IMR-90 (cell line): ENCODE results near the gene SNX33. TPM values are rescaled to one million over a fixed set of nuclear protein-coding genes. Genes with fewer than 3 reads are reported as not detected.

Experiments used
- ATAC-seq: fragments of 200-7000 bp; cut with Tn5 transposase; 2 replicates; pipeline ENCODE4 v1.9.1; 2020; ENCODE audit warnings: low read depth, mild to moderate bottlenecking, moderate library complexity
- BruUV-seq: library from RNA; stranded (reverse); fragments of 400-500 nt; replicated peaks from 2 replicates; lab custom pipeline; 2021; lab: Mats Ljungman, UMichigan
- CTCF ChIA-PET: fragments of 300-600 bp; formaldehyde crosslinking; extraction: SDS; loops from one replicate; lab custom pipeline; 2021; ENCODE audit warnings: antibody characterized with exemption; lab: Yijun Ruan, JAX
- POLR2A ChIA-PET: fragments of 300-600 bp; sonication (Branson Sonifier 250); formaldehyde crosslinking; loops from one replicate; lab custom pipeline; 2022; ENCODE audit warnings: antibody characterized with exemption; ENCODE audit not compliant: unreplicated experiment; lab: Charles Lee
- DNase-seq: peaks from one replicate; pipeline ENCODE4 v3.0.0; 2013
- H2AFZ ChIP-seq: replicated peaks from 2 replicates; pipeline ENCODE3; 2013; ENCODE audit warnings: low read length, mild to moderate bottlenecking; ENCODE audit not compliant: poor library complexity
- H2AK5ac ChIP-seq: 2 replicates; pipeline ENCODE4 v1.6.1; 2013; ENCODE audit warnings: low read depth, low read length, inconsistent platforms
- H2AK9ac ChIP-seq: replicated peaks from 2 replicates; pipeline ENCODE3; 2013; ENCODE audit warnings: mild to moderate bottlenecking, low read depth, low read length, moderate library complexity; ENCODE audit not compliant: poor library complexity
- H2BK120ac ChIP-seq: 2 replicates; pipeline ENCODE4 v1.6.1; 2013; ENCODE audit warnings: low read depth, low read length, inconsistent platforms
- H2BK15ac ChIP-seq: 3 replicates; pipeline ENCODE4 v1.6.1; 2013; ENCODE audit warnings: low read depth, low read length, inconsistent platforms
- H2BK20ac ChIP-seq: 2 replicates; pipeline ENCODE4 v1.6.1; 2013; ENCODE audit warnings: low read depth, mild to moderate bottlenecking, inconsistent platforms, low read length, moderate library complexity
- H2BK5ac ChIP-seq: 2 replicates; pipeline ENCODE4 v1.6.1; 2013; ENCODE audit warnings: mild to moderate bottlenecking, low read depth, low read length, inconsistent platforms; ENCODE audit not compliant: poor library complexity, severe bottlenecking
- H3K14ac ChIP-seq: replicated peaks from 2 replicates; pipeline ENCODE4 v1.6.1; 2013; ENCODE audit warnings: low read depth, low read length, inconsistent platforms
- H3K18ac ChIP-seq: 2 replicates; pipeline ENCODE4 v1.6.1; 2013; ENCODE audit warnings: low read depth, low read length, control low read depth
- H3K23ac ChIP-seq: 2 replicates; pipeline ENCODE4 v1.6.1; 2013; ENCODE audit warnings: low read depth, low read length, inconsistent platforms
- H3K27ac ChIP-seq: 2 replicates; pipeline ENCODE4 v1.5.1; 2013; ENCODE audit warnings: mild to moderate bottlenecking, control low read depth, low read length; ENCODE audit not compliant: insufficient read depth
- H3K27me3 ChIP-seq: 2 replicates; pipeline ENCODE4 v1.6.1; 2013; ENCODE audit warnings: low read length; ENCODE audit not compliant: control insufficient read depth, insufficient read depth
- H3K36me3 ChIP-seq: 2 replicates; pipeline ENCODE4 v1.6.1; 2013; ENCODE audit warnings: low read length, mixed read lengths; ENCODE audit not compliant: control insufficient read depth, insufficient read depth
- H3K4ac ChIP-seq: 2 replicates; pipeline ENCODE4 v1.6.1; 2013; ENCODE audit warnings: low read depth, low read length, inconsistent platforms
- H3K4me1 ChIP-seq: 2 replicates; pipeline ENCODE4 v1.6.1; 2013; ENCODE audit warnings: low read length, mixed read lengths; ENCODE audit not compliant: control insufficient read depth, insufficient read depth
- H3K4me2 ChIP-seq: 2 replicates; pipeline ENCODE4 v1.6.1; 2013; ENCODE audit warnings: low read depth, mild to moderate bottlenecking, control low read depth, low read length, moderate library complexity
- H3K4me3 ChIP-seq: 2 replicates; pipeline ENCODE4 v1.5.1; 2013; ENCODE audit warnings: low read depth, mild to moderate bottlenecking, control low read depth, low read length, moderate library complexity; ENCODE audit not compliant: insufficient read depth
- H3K56ac ChIP-seq: 2 replicates; pipeline ENCODE4 v1.6.1; 2013; ENCODE audit warnings: low read length, inconsistent platforms; ENCODE audit not compliant: insufficient read depth; ENCODE audit errors: extremely low read depth
- H3K79me1 ChIP-seq, 2 experiments: 2 replicates each; pipeline ENCODE4 v1.6.1; 2013; ENCODE audit warnings: low read length in 2 of 2, inconsistent platforms in 1 of 2, low read depth in 1 of 2
- H3K9ac ChIP-seq: 2 replicates; pipeline ENCODE4 v1.6.1; 2013; ENCODE audit warnings: low read depth, low read length, control low read depth
- H3K9me1 ChIP-seq: 2 replicates; pipeline ENCODE4 v1.6.1; 2013; ENCODE audit warnings: low read length, inconsistent platforms; ENCODE audit not compliant: insufficient read depth
- H3K9me3 ChIP-seq: 2 replicates; pipeline ENCODE4 v1.6.1; 2013; ENCODE audit warnings: low read length; ENCODE audit not compliant: control insufficient read depth, insufficient read depth
- H4K20me1 ChIP-seq: 2 replicates; pipeline ENCODE4 v1.6.1; 2013; ENCODE audit warnings: low read length, inconsistent platforms; ENCODE audit not compliant: insufficient read depth
- H4K5ac ChIP-seq: 2 replicates; pipeline ENCODE4 v1.6.1; 2013; ENCODE audit warnings: mild to moderate bottlenecking, low read depth, low read length, control low read depth
- H4K8ac ChIP-seq, 2 experiments: 2 replicates each; pipeline ENCODE4 v1.6.1; 2013; ENCODE audit warnings: low read depth in 2 of 2, low read length in 2 of 2, control low read depth in 1 of 2, inconsistent platforms in 1 of 2
- H4K91ac ChIP-seq: 2 replicates; pipeline ENCODE4 v1.6.1; 2013; ENCODE audit warnings: low read depth, low read length, inconsistent platforms; ENCODE audit not compliant: insufficient read depth
- CHD1 ChIP-seq: IDR thresholded peaks from 2 replicates; pipeline ENCODE4 v1.6.1; 2012; ENCODE audit warnings: low read depth, low read length, improper control_type of control experiment
- POLR2A ChIP-seq: IDR thresholded peaks from 2 replicates; pipeline ENCODE4 v1.6.1; 2012; ENCODE audit warnings: mild to moderate bottlenecking, low read depth, low read length
- WGBS, 2 experiments: methylation state at CpG; one replicate each; pipeline versions ENCODE4 v1.1.5 to v1.1.7; 2013; ENCODE audit warnings: missing lambda C conversion rate in 2 of 2; ENCODE audit not compliant: insufficient read length in 1 of 2; ENCODE audit errors: extremely low coverage in 2 of 2; 5-methylcytosine and 5-hydroxymethylcytosine counted together
- dilution Hi-C: fragments of 300-500 bp; cut with HindIII; formaldehyde crosslinking; loops from one replicate; pipeline ENCODE4 v1.14.3; 2018; ENCODE audit warnings: low sequenced_read_pairs; ENCODE audit not compliant: unreplicated experiment
- in situ Hi-C: fragments of 300-500 bp; cut with MboI; formaldehyde crosslinking; loops from 3 replicates; pipeline ENCODE4 v1.14.3; 2019; ENCODE audit warnings: low sequenced_read_pairs, inconsistent platforms, mixed read lengths
- intact Hi-C: fragments of 100-400 bp; cut with micrococcal nuclease; formaldehyde crosslinking; loops from 2 replicates; pipeline ENCODE4 v1.10.0; 2022
- polyA plus RNA-seq, 3 experiments: library from polyadenylated mRNA; depleted of rRNA; stranded (reverse); fragments of >200 nt; gene quantifications; 2 replicates each; pipeline ENCODE4 v1.2.3, GENCODE V29; 2012; ENCODE audit warnings: low replicate concordance in 1 of 3
- total RNA-seq: library from RNA; depleted of rRNA; stranded (reverse); fragments of >200 nt; gene quantifications from 2 replicates; pipeline ENCODE4 v1.2.3, GENCODE V29; 2012

SNX33 gene
- total and polyA plus RNA-seq, 2 of the 4 experiments (the other 2 are of a cell fraction), result 12.7 to 14.6 TPM

DNA sequence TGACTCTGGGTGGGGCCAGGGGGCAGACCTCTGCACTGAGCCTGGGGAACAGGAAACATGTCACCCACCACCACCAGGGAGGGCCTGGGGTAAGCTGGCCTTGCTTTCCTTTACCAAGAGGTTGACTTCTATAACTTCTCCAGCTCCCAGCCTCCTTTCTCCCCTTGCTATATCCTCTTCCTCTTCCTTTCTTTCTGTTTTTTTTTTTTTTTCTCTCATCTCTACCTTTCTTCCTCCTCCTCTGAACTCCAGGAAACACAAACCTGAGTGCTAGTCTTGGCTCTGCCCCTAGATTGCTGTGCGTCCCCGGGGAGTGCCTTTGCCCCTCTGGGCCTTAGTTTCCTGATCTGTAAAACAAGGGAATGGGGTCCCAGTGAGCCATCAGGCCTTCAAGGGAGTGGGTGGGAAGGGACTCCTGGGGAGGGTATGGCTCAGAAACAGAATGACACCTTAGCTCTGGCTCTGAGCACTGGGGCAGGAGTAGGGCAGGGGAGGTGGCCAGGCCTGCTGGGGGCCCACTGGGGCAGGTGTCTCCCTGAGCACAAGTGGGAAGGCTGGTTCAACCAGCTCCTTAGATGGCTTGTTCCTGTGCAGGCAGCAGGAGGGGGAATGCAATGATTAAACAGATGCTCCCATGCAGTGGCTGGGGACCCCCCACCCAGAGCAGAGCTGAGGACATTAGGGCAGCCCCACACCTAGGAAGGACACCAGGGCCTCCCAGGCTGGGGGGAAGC lies 4.3 kb downstream of the SNX33 start:
- Histone ChIP-seq H3K4me1 (peaks cover 41% of the 10 kb centered on the region), H3K4me3 (peak overlapping the region; percentile 40), H3K9ac (peak overlapping the region; percentile 32), H3K9me1 (peaks cover 48% of the 10 kb centered on the region), H4K20me1 (peaks cover 82% of the 10 kb centered on the region), H3K27ac (peak overlapping the region; percentile 18; the same call in 1 of the 2 replicates), H3K36me3 (peaks cover 52% of the 10 kb centered on the region), H4K5ac (no peak overlapping the region), H2BK20ac (no peak overlapping the region), H3K4ac (peak overlapping the region; percentile 65), H3K14ac (peak overlapping the region; percentile 69; the same call in 1 of the 2 replicates), H2AFZ (no peak overlapping the region), H3K18ac (no peak overlapping the region), H2AK9ac (peak overlapping the region; percentile 22), H3K23ac (no peak overlapping the region), H3K4me2 (peak overlapping the region; percentile 92), H2AK5ac (peak overlapping the region; percentile 63), H2BK5ac (peak overlapping the region; percentile 14), H2BK15ac (no peak overlapping the region), H4K91ac (peak overlapping the region; percentile 66; the same call in 1 of the 2 replicates), H3K27me3 (no peaks in the 10 kb centered on the region), H3K9me3 (no peaks in the 10 kb centered on the region), H3K79me1 (peaks cover 23 to 89% of the 10 kb centered on the region in 2 experiments), H2BK120ac (peak overlapping the region; percentile 40; the same call in 1 of the 2 replicates), H3K56ac (no peak overlapping the region), H4K8ac (peak overlapping the region in 1 of 2 experiments; percentile 24; a peak in 1 of 4 replicates)
- CTCF ChIA-PET, result interaction anchor here (1.0 kb wide), 1 partner anchor 284 kb away, joined by 3 read pairs; no protein-coding TSS in a partner anchor
- WGBS, 2 experiments, result no CpG with 5 or more reads among the region's 2 CpGs
- in situ Hi-C loops (no loop called here), dilution Hi-C loops (no loop called here), intact Hi-C loops (no loop called here)
- POLR2A ChIA-PET, result interaction anchor here (0.7 kb wide), 1 partner anchor 235 kb away, joined by 8 read pairs; no protein-coding TSS in a partner anchor
- TF ChIP-seq POLR2A, result 0 out of 2 replicates have a peak, but pooled peaks have one; percentile 25
- no peak for TF ChIP-seq CHD1
- ATAC-seq, result no peak
- BruUV-seq, result no TSS peak
- no peak for DNase-seq
